HG03175 (cell line): ENCODE results near the gene KAT2B.

Experiments
- ATAC-seq: cut with Tn5 transposase; IDR thresholded peaks from one replicate; pipeline ENCODE4 v1.9.1; 2021; ENCODE audit warnings: mild to moderate bottlenecking, moderate library complexity; ENCODE audit not compliant: unreplicated experiment

Gene KAT2B

GRCh38 chr3:20064796-20065564 lies 24.7 kb downstream of the KAT2B start:
- ATAC-seq = no peak

GRCh38 chr3:20066079-20066478 lies 25.8 kb downstream of the KAT2B start:
- ATAC-seq = no peak

- ATAC-seq = no peak
Observed at GRCh38 chr3:20066850-20067617, 26.8 kb downstream of the KAT2B start.

GRCh38 chr3:20068512-20069177 lies 28.4 kb downstream of the KAT2B start:
- no peak for ATAC-seq

GRCh38 chr3:20069178-20069532 lies 28.9 kb downstream of the KAT2B start:
- ATAC-seq = no peak

GRCh38 chr3:20071175-20071574 lies 30.9 kb downstream of the KAT2B start:
- ATAC-seq = no peak

- ATAC-seq = no peak
Observed at GRCh38 chr3:20072422-20072821, 32.2 kb downstream of the KAT2B start.

GRCh38 chr3:20073068-20073467 lies 32.8 kb downstream of the KAT2B start:
- ATAC-seq = no peak

GRCh38 chr3:20073683-20074082 lies 33.4 kb downstream of the KAT2B start:
- no peak for ATAC-seq

- ATAC-seq = no peak
Observed at GRCh38 chr3:20074226-20075063, 34.2 kb downstream of the KAT2B start.

GRCh38 chr3:20075197-20075596 lies 35.0 kb downstream of the KAT2B start:
- no peak for ATAC-seq

GRCh38 chr3:20076296-20076997 lies 36.2 kb downstream of the KAT2B start:
- ATAC-seq = no peak

GRCh38 chr3:20077068-20077467 lies 36.8 kb downstream of the KAT2B start:
- ATAC-seq = no peak

- ATAC-seq = no peak
Observed at GRCh38 chr3:20078194-20078714, 38.0 kb downstream of the KAT2B start.

- ATAC-seq = no peak
Observed at GRCh38 chr3:20079621-20080020, 39.4 kb downstream of the KAT2B start.

- peak; percentile 97 for ATAC-seq
Observed at GRCh38 chr3:20080956-20081554, 40.8 kb downstream of the KAT2B start.

GRCh38 chr3:20083253-20083652 lies 43.0 kb downstream of the KAT2B start:
- no peak for ATAC-seq

GRCh38 chr3:20083953-20084352 lies 43.7 kb downstream of the KAT2B start:
- no peak for ATAC-seq

GRCh38 chr3:20091331-20092047 lies 51.2 kb downstream of the KAT2B start:
- ATAC-seq = no peak
